ENCODE measurements around the gene TMSB15C.
"Not testable (repeated sequence)": the region's sequence is repeated elsewhere in the genome, so short reads cannot be mapped to it uniquely, and the experiment has no call there.

The TMSB15C gene

GRCh38 chrX:104075778-104076445, at the start of gene TMSB15C:
TSS of gene TMSB15C (minus strand) at chrX:104076236.
- DNase-seq, result not testable (repeated sequence)

- no peak for DNase-seq
Observed at GRCh38 chrX:104122829-104123228, 46.8 kb upstream of the TMSB15C start.

- DNase-seq, result no peak
Observed at GRCh38 chrX:104118765-104119164, 42.7 kb upstream of the TMSB15C start.

- no peak for DNase-seq
Observed at GRCh38 chrX:104117759-104118158, 41.7 kb upstream of the TMSB15C start.

- peak; percentile 49 for DNase-seq
Observed at GRCh38 chrX:104113222-104113965, 37.4 kb upstream of the TMSB15C start.

GRCh38 chrX:104112326-104112951, 36.4 kb upstream of the TMSB15C start, which contains the start of gene ZCCHC18:
TSS of gene ZCCHC18 (plus strand) at chrX:104112523. CDS start at chrX:104114112, 1,589 bp downstream.
- peak; percentile 7 for DNase-seq

GRCh38 chrX:104110491-104111240, 34.6 kb upstream of the TMSB15C start:
- not testable (repeated sequence) for DNase-seq

- DNase-seq, result no peak
Observed at GRCh38 chrX:104108955-104109354, 32.9 kb upstream of the TMSB15C start.

- no peak for DNase-seq
Observed at GRCh38 chrX:104105330-104106262, 29.6 kb upstream of the TMSB15C start.

GRCh38 chrX:104104676-104105075, 28.6 kb upstream of the TMSB15C start:
- no peak for DNase-seq

GRCh38 chrX:104098919-104099318, 22.9 kb upstream of the TMSB15C start:
- no peak for DNase-seq

GRCh38 chrX:104098151-104098808, 22.2 kb upstream of the TMSB15C start:
- DNase-seq, result peak; percentile 76

- no peak for DNase-seq
Observed at GRCh38 chrX:104085919-104086318, 9.9 kb upstream of the TMSB15C start.

- no peak for DNase-seq
Observed at GRCh38 chrX:104085477-104085876, 9.4 kb upstream of the TMSB15C start.

- DNase-seq, result no peak
Observed at GRCh38 chrX:104084534-104085277, 8.7 kb upstream of the TMSB15C start.

- DNase-seq, result no peak
Observed at GRCh38 chrX:104084063-104084462, 8.0 kb upstream of the TMSB15C start.

GRCh38 chrX:104077854-104078253, 1.8 kb upstream of the TMSB15C start:
- DNase-seq, result not testable (repeated sequence)

- DNase-seq, result not testable (repeated sequence)
Observed at GRCh38 chrX:104062636-104063035, 13.4 kb downstream of the TMSB15C start.

GRCh38 chrX:104054956-104055355, 21.1 kb downstream of the TMSB15C start:
- not testable (repeated sequence) for DNase-seq

- no peak for DNase-seq
Observed at GRCh38 chrX:104047171-104047570, 28.9 kb downstream of the TMSB15C start.

GRCh38 chrX:104045642-104046041, 30.4 kb downstream of the TMSB15C start:
- no peak for DNase-seq
